GM12878 (cell line): ENCODE data around the gene KCNJ12. TPM values are rescaled to one million over a fixed set of nuclear protein-coding genes. Genes with fewer than 3 reads are reported as not detected.

Experiments used
- ATAC-seq: fragments of 200-7000 bp; cut with Tn5 transposase; 3 replicates; pipeline ENCODE4 v1.9.1; 2020; ENCODE audit warnings: mild to moderate bottlenecking, moderate library complexity
- BruUV-seq: library from RNA; stranded (reverse); fragments of 400-500 nt; replicated peaks from 2 replicates; lab custom pipeline; 2021; lab: Mats Ljungman, UMichigan
- CTCF ChIA-PET: fragments of 300-600 bp; sonication (Branson Sonifier 250); formaldehyde crosslinking; extraction: SDS; loops from one replicate; lab custom pipeline; 2021; ENCODE audit warnings: inconsistent platforms; lab: Yijun Ruan, JAX
- POLR2A ChIA-PET: fragments of 350-600 bp; formaldehyde crosslinking; extraction: SDS; loops from one replicate; lab custom pipeline; 2021; ENCODE audit warnings: inconsistent platforms; lab: Charles Lee
- RAD21 ChIA-PET: fragments of 300-600 bp; sonication (Branson Sonifier 250); formaldehyde crosslinking; loops from one replicate; lab custom pipeline; 2023; ENCODE audit warnings: antibody characterized with exemption; ENCODE audit not compliant: unreplicated experiment; lab: Charles Lee
- SMC1A ChIA-PET: fragments of 300-600 bp; sonication (Branson Sonifier 250); formaldehyde crosslinking; loops from one replicate; lab custom pipeline; 2023; ENCODE audit not compliant: unreplicated experiment, uncharacterized antibody; lab: Charles Lee
- DNase-seq: peaks from one replicate; pipeline ENCODE4 v3.0.0-alpha.2; 2011; ENCODE audit warnings: low read depth, low spot score
- FAIRE-seq: peaks from 3 replicates; lab custom pipeline; 2011; peaks lifted over from hg19 to GRCh38; lab: Jason Lieb, UNC
- H2AFZ ChIP-seq: 2 replicates; pipeline ENCODE4 v1.6.0; 2011; ENCODE audit warnings: low read depth, low read length, control low read depth; ENCODE audit not compliant: control insufficient read depth
- H3K27ac ChIP-seq: 2 replicates; pipeline ENCODE4 v1.5.1; 2011; ENCODE audit warnings: control low read depth; ENCODE audit not compliant: control insufficient read depth, insufficient read depth
- H3K27me3 ChIP-seq, 2 experiments: replicated peaks in 1 of 2; 2 replicates each; pipeline versions ENCODE4 v1.6.0 to v1.6.1; 2011; ENCODE audit warnings: low read length in 1 of 2; ENCODE audit not compliant: control insufficient read depth in 2 of 2, insufficient read depth in 2 of 2
- H3K36me3 ChIP-seq, 2 experiments: 2 replicates each; pipeline ENCODE4 v1.5.1; 2011; ENCODE audit warnings: low read length in 1 of 2; ENCODE audit not compliant: control insufficient read depth in 2 of 2, insufficient read depth in 2 of 2
- H3K4me1 ChIP-seq: 2 replicates; pipeline ENCODE4 v1.6.1; 2011; ENCODE audit warnings: mild to moderate bottlenecking, low read length, moderate library complexity, mixed read lengths; ENCODE audit not compliant: control insufficient read depth, insufficient read depth
- H3K4me2 ChIP-seq: 2 replicates; pipeline ENCODE4 v1.6.0; 2011; ENCODE audit warnings: control low read depth; ENCODE audit not compliant: control insufficient read depth, insufficient read depth
- H3K4me3 ChIP-seq: fragments of 200-600 bp; sonication (generic); 2 replicates; pipeline ENCODE4 v1.5.1; 2016
- H3K79me2 ChIP-seq: 2 replicates; pipeline ENCODE4 v1.6.0; 2011; ENCODE audit warnings: low read length; ENCODE audit not compliant: control insufficient read depth, insufficient read depth
- H3K9ac ChIP-seq: 2 replicates; pipeline ENCODE4 v1.8.0; 2011; ENCODE audit warnings: low read length, control low read depth, mixed read lengths; ENCODE audit not compliant: control insufficient read depth, insufficient read depth
- H3K9me3 ChIP-seq: replicated peaks from 3 replicates; pipeline ENCODE4 v1.5.1; 2011; ENCODE audit warnings: mild to moderate bottlenecking, low read length; ENCODE audit not compliant: control insufficient read depth, insufficient read depth
- H4K20me1 ChIP-seq: 2 replicates; pipeline ENCODE4 v1.6.0; 2011; ENCODE audit not compliant: control insufficient read depth, insufficient read depth
- CHD4 ChIP-seq: fragments of 200-600 bp; sonication (generic); IDR thresholded peaks from 2 replicates; pipeline ENCODE4 v1.6.1; 2016; ENCODE audit warnings: mild to moderate bottlenecking
- CREM ChIP-seq: IDR thresholded peaks from 2 replicates; pipeline ENCODE4 v1.6.1; 2014; ENCODE audit warnings: antibody characterized with exemption, low read depth
- FOXK2 ChIP-seq: fragments of 450-650 bp; IDR thresholded peaks from 2 replicates; pipeline ENCODE4 v1.6.1; 2017; ENCODE audit warnings: mild to moderate bottlenecking, moderate library complexity
- IKZF2 ChIP-seq, 2 experiments: fragments of 450-650 bp; IDR thresholded peaks; 2 replicates each; pipeline ENCODE4 v1.6.1; 2017; ENCODE audit warnings: mild to moderate bottlenecking in 2 of 2, moderate library complexity in 2 of 2
- NBN ChIP-seq: fragments of 450-650 bp; IDR thresholded peaks from 2 replicates; pipeline ENCODE4 v1.6.1; 2016
- NFYA ChIP-seq: IDR thresholded peaks from 2 replicates; pipeline ENCODE4 v1.6.1; 2011; ENCODE audit warnings: low read depth, mild to moderate bottlenecking, low read length, improper control_type of control experiment, borderline replicate concordance
- POU2F2 ChIP-seq: IDR thresholded peaks from 3 replicates; pipeline ENCODE4 v1.6.1; 2011; ENCODE audit warnings: low read depth, mild to moderate bottlenecking, low read length, borderline replicate concordance
- RAD21 ChIP-seq: IDR thresholded peaks from 2 replicates; pipeline ENCODE4 v1.6.1; 2011; ENCODE audit warnings: mild to moderate bottlenecking, low read depth, low read length, moderate library complexity; ENCODE audit not compliant: insufficient read depth
- RCOR1 ChIP-seq: conservative IDR thresholded peaks from 2 replicates; pipeline ENCODE4 v1.6.1; 2012; ENCODE audit warnings: low read depth, low read length, improper control_type of control experiment
- ZNF207 ChIP-seq: fragments of 450-650 bp; IDR thresholded peaks from 2 replicates; pipeline ENCODE4 v1.6.1; 2014; ENCODE audit warnings: antibody characterized with exemption, mild to moderate bottlenecking, borderline replicate concordance
- ZNF217 ChIP-seq: fragments of 450-650 bp; IDR thresholded peaks from 2 replicates; pipeline ENCODE4 v1.6.1; 2017; ENCODE audit warnings: antibody characterized with exemption, mild to moderate bottlenecking
- WGBS: methylation state at CpG from one replicate; pipeline ENCODE4 v1.1.6; 2016; ENCODE audit warnings: low lambda C conversion rate; ENCODE audit not compliant: insufficient replicate concordance, insufficient coverage; ENCODE audit errors: missing lambda C conversion rate; 5-methylcytosine and 5-hydroxymethylcytosine counted together
- in situ Hi-C: fragments of 300-500 bp; cut with MboI; formaldehyde crosslinking; loops from 9 replicates; pipeline ENCODE4 v1.14.3; 2018; ENCODE audit warnings: mixed read lengths
- intact Hi-C: fragments of 100-400 bp; cut with micrococcal nuclease; formaldehyde crosslinking; loops from one replicate; pipeline ENCODE4 v1.14.2; 2022; ENCODE audit not compliant: unreplicated experiment
- polyA plus RNA-seq, 11 experiments: library from polyadenylated mRNA; depleted of rRNA in 4 of 11; unstranded in 6 of 11; stranded (reverse) in 5 of 11; fragments of >200 nt; fragmentation: Nextera tagmentation in 4 of 11; fragmentation: Illumina TruSeq in 1 of 11; extraction: Ambion mirVana in 4 of 11; extraction: Trizol in 1 of 11; gene quantifications; 1 replicate in 1 of 11; 2 replicates in 10 of 11; pipeline versions ENCODE4 v1.2.1 to v1.2.3, GENCODE V29; 2011 to 2016; ENCODE audit warnings: inconsistent platforms in 2 of 11, missing spikeins in 2 of 11, low read depth in 1 of 11
- total RNA-seq, 4 experiments: library from RNA; depleted of rRNA in 3 of 4; stranded (reverse); fragments of >200 nt in 3 of 4; fragmentation: Illumina TruSeq in 1 of 4; extraction: Trizol in 1 of 4; gene quantifications; 2 replicates each; pipeline versions ENCODE4 v1.2.1 to v1.2.3, GENCODE V29; 2013 to 2021
- TF ChIP-seq, protein P1 (sequence below): IDR thresholded peaks from 2 replicates; pipeline ENCODE4 v1.6.1; 2011; ENCODE audit warnings: low read depth, low read length, improper control_type of control experiment, borderline replicate concordance
- TF ChIP-seq, protein P2 (sequence below): IDR thresholded peaks from 2 replicates; pipeline ENCODE4 v1.6.1; 2011; ENCODE audit warnings: mild to moderate bottlenecking, low read depth, low read length, moderate library complexity; ENCODE audit not compliant: insufficient replicate concordance

KCNJ12 gene
- total and polyA plus RNA-seq, 10 of the 15 experiments (the other 5 are each of a cell fraction or from before 2014, with no cell fraction given) = 0.04 to 0.21 (median 0.09) TPM; not detected in 3

DNA sequence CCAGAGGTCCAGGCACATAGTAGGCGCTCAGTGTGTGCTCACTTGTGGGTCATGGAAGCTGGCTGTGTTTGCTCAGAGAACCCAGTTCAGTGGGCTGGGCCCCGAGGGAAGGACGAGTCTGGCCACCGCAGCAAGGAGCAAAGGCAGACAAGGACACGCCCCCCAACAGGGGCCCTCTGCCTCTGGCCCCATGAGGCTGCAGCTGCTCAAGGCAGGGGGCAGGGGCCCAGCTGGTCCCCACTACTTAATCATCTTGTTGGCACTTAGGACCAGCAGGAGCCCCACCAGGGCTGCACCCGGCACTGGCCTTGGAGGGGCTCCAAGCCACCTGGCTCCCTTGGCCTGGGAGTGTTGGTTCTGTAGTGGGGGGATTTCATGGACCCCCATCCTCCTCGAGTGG is 16.1 kb downstream of the KCNJ12 start (continued):
- TF ChIP-seq ZNF217 (no peak), IKZF2 (IDR thresholded peaks at IDR 0.05) (no peak), NFYA (no peak), RCOR1 (no peak)

DNA sequence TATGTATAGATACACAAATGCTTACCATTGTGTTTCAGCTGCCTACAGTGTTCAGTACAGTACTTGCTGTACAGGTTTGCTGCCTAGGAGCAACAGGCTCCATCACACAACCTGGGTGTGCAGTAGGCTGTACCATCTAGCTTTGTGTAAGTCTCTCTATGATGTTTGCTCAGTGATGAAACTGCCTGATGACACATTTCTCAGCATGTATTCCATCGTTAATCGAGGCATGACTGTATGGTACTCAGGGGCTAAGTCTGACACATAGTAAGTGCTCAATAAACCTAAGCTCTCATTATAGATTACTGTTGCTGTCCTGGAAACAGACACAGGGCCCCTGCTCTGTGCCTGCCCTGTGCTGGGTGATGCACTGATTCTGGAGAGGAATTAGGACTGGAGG is 18.1 kb downstream of the KCNJ12 start:
- Histone ChIP-seq H3K4me2 (no peak overlapping the region), H4K20me1 (no peaks in the 10 kb centered on the region), H3K27me3 (no peaks in the 10 kb centered on the region; a peak in 1 of 4 replicates), H3K9me3 (no peaks in the 10 kb centered on the region), H3K4me1 (no peaks in the 10 kb centered on the region), H3K4me3 (no peak overlapping the region), H2AFZ (no peak overlapping the region), H3K9ac (no peak overlapping the region), H3K36me3 (no peaks in the 10 kb centered on the region), H3K27ac (no peak overlapping the region), H3K79me2 (no peaks in the 10 kb centered on the region)
- DNase-seq (no peak), ATAC-seq (no peak), FAIRE-seq (no peak)
- CTCF ChIA-PET = no interaction called here
- RAD21 ChIA-PET = no interaction called here
- BruUV-seq = no TSS peak
- TF ChIP-seq CHD4 (no peak), RAD21 (no peak), POU2F2 (no peak), NBN (no peak), CREM (no peak), FOXK2 (no peak), ZNF207 (no peak)
- TF ChIP-seq, protein P1, sequence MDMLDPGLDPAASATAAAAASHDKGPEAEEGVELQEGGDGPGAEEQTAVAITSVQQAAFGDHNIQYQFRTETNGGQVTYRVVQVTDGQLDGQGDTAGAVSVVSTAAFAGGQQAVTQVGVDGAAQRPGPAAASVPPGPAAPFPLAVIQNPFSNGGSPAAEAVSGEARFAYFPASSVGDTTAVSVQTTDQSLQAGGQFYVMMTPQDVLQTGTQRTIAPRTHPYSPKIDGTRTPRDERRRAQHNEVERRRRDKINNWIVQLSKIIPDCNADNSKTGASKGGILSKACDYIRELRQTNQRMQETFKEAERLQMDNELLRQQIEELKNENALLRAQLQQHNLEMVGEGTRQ = no peak
- TF ChIP-seq, protein P2, sequence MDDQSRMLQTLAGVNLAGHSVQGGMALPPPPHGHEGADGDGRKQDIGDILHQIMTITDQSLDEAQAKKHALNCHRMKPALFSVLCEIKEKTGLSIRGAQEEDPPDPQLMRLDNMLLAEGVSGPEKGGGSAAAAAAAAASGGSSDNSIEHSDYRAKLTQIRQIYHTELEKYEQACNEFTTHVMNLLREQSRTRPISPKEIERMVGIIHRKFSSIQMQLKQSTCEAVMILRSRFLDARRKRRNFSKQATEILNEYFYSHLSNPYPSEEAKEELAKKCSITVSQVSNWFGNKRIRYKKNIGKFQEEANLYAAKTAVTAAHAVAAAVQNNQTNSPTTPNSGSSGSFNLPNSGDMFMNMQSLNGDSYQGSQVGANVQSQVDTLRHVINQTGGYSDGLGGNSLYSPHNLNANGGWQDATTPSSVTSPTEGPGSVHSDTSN = no peak
- SMC1A ChIA-PET = no interaction called here
- in situ Hi-C loops (no loop called here), intact Hi-C loops (no loop called here)
- WGBS = 3% methylated on average over 2 of the region's 2 CpGs
- POLR2A ChIA-PET = no interaction called here
